ENCODE measurements around the gene MRPL38.
"Not testable (repeated sequence)": the region's sequence is repeated elsewhere in the genome, so short reads cannot be mapped to it uniquely, and the experiment has no call there.

MRPL38 gene

GRCh38 chr17:75855310-75856061 is 49.2 kb downstream of the MRPL38 start, which contains the start of gene WBP2:
TSS of gene WBP2 (minus strand) at chr17:75855335. CDS start at chr17:75855297, 38 bp downstream.
- peak; percentile 87 to 94 for DNase-seq (ENCODE audit: low read depth in 2 of 2)

- peak in 1 of 2 donors; percentile 39 for DNase-seq (ENCODE audit: low read depth in 2 of 2)
These were observed 49.8 kb downstream of the MRPL38 start for GRCh38 chr17:75854881-75855309.

- DNase-seq (ENCODE audit: low read depth in 2 of 2) = no peak
These were observed 50.5 kb downstream of the MRPL38 start for GRCh38 chr17:75854101-75854748.

- no peak for DNase-seq (ENCODE audit: low read depth in 2 of 2)
These were observed 51.3 kb downstream of the MRPL38 start for GRCh38 chr17:75853433-75853832.

- DNase-seq (ENCODE audit: low read depth in 2 of 2) = not testable (repeated sequence)
These were observed 53.0 kb downstream of the MRPL38 start for GRCh38 chr17:75851693-75851991.

GRCh38 chr17:75850928-75851692 is 53.6 kb downstream of the MRPL38 start:
- DNase-seq (ENCODE audit: low read depth in 2 of 2) = no peak

- no peak for DNase-seq (ENCODE audit: low read depth in 2 of 2)
These were observed 55.0 kb downstream of the MRPL38 start for GRCh38 chr17:75849724-75850123.

GRCh38 chr17:75849279-75849646 is 55.4 kb downstream of the MRPL38 start:
- no peak for DNase-seq (ENCODE audit: low read depth in 2 of 2)
